ENCODE measurements around the gene DNAI4. TPM values are rescaled to one million over a fixed set of nuclear protein-coding genes. Genes with fewer than 3 reads are reported as not detected.

Gene DNAI4
- total and polyA plus RNA-seq, 9 of the 15 experiments (the other 6 are each of a cell fraction or from before 2014, with no cell fraction given), result 0.57 to 4.8 (median 2.6) TPM; not detected in 1

DNA sequence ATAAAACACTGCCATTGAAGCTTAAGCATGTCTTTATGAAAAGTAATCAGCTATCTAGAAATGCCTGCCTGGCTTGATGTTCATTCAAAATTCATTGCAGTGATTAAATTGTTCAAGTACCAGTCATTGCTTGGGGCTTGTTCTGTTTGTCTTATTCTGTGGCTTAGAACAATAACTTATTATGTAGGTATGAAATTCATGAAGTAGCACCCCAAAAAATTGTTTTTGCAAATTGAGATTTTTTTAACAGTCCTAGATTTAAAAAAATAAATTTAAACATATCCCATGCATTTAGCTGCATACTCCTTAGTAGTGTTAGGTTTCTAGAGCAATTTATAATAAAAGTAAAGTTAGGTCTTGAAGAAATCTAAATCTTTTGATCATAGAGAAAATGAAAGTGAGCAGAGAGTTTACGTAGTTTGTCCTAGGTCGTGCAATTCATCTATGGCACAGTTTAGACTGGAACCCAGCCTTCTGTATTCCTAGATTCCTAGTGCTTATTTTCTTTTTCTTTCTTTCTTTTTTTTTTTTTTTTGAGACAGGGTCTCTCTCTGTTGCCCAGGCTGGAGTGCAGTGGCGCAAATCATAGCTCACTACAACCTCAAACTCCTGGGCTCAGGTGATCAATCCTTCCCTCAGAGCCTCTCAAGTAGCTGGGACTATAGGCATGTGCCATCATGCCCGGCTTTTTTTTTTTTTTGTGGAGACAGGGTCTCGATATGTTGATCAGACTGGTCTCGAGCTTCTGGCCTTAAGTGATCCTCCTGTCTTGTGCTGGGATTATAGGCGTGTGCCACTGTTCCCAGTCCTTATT lies 9.4 kb upstream of the DNAI4 start:
- H3K4me1 ChIP-seq (replicated peaks in 1 of 2; ENCODE audit: control insufficient read depth in 2 of 2, insufficient read depth in 2 of 2, low read length in 2 of 2), result peaks cover 15 to 21% of the 10 kb centered on the region in 2 experiments
- in situ Hi-C loops (cut with MboI) (no loop called here), intact Hi-C loops (cut with micrococcal nuclease) (loop anchor here (5.0 to 10.0 kb wide), 2 partner anchors 753 to 1459 kb away; partner anchors contain the start of gene GADD45A)
- 0% methylated on average over 6 of the region's 7 CpGs for WGBS (ENCODE audit: insufficient coverage, low coverage, missing lambda C conversion rate)
- H3K36me3 ChIP-seq (ENCODE audit: control insufficient read depth, insufficient read depth, low read length), result no peaks in the 10 kb centered on the region
- H3K9ac ChIP-seq (ENCODE audit: insufficient read depth in 1 of 2, low read depth in 2 of 2, low read length in 2 of 2), result peak overlapping the region; percentile 78 to 88; a peak in 3 of 4 replicates
- H3K9me1 ChIP-seq (ENCODE audit: control insufficient read depth, insufficient read depth, low read length), result no peaks in the 10 kb centered on the region
- H3K27ac ChIP-seq (ENCODE audit: extremely low read depth, low read depth, low read length), result peak overlapping the region; percentile 89
- FAIRE-seq (no peak), DNase-seq (ENCODE audit: extremely low read depth in 1 of 4, low spot score in 3 of 4) (no peak), ATAC-seq (peak; percentile 7)
- CTCF ChIA-PET (ENCODE audit: low intra/inter-chr PET ratio), result no interaction called here
- no TSS peak for BruUV-seq (replicated peaks)
- no peaks in the 10 kb centered on the region for H3K27me3 ChIP-seq (ENCODE audit: control insufficient read depth in 2 of 2, insufficient read depth in 2 of 2, low read length in 2 of 2)
- POLR2A ChIA-PET, result interaction anchor here (0.6 to 1.9 kb wide), 3 partner anchors 9 to 22 kb away, joined by 3 to 8 read pairs (median 3); partner anchors contain the start of genes DNAI4 and MIER1
- H2AFZ ChIP-seq (ENCODE audit: low read depth, low read length), result no peak overlapping the region
- H3K9me3 ChIP-seq (replicated peaks; ENCODE audit: control insufficient read depth, insufficient read depth, low read depth, low read length), result no peaks in the 10 kb centered on the region
- peak overlapping the region; percentile 70 for H3K4me2 ChIP-seq (ENCODE audit: insufficient read depth, low read length)
- H4K20me1 ChIP-seq (replicated peaks; ENCODE audit: control insufficient read depth, insufficient read depth, low read length), result no peaks in the 10 kb centered on the region
- H3K4me3 ChIP-seq, result peak overlapping the region; percentile 36
- peaks cover 98% of the 10 kb centered on the region for H3K79me2 ChIP-seq (ENCODE audit: control insufficient read depth, insufficient read depth, low read length)
- TF ChIP-seq NKRF (IDR thresholded peaks at IDR 0.05; ENCODE audit: borderline replicate concordance) (0 out of 2 replicates have a peak, but pooled peaks have one; percentile 18), HLTF (IDR thresholded peaks at IDR 0.05) (peak; percentile 34; the same call in 1 of the 2 replicates), SRF (CRISPR knock-in tag; IDR thresholded peaks at IDR 0.05) (no peak), ZNF764 (CRISPR knock-in tag; IDR thresholded peaks at IDR 0.05; ENCODE audit: low read depth) (peak; percentile 68; the same call in 1 of the 2 replicates), BCOR (IDR thresholded peaks at IDR 0.05) (no peak), HIVEP1 (CRISPR knock-in tag; IDR thresholded peaks at IDR 0.05) (no peak), PKNOX1 (IDR thresholded peaks at IDR 0.05) (no peak), ZNF512 (tag; IDR thresholded peaks at IDR 0.05) (peak; percentile 34; the same call in 1 of the 2 replicates), TSC22D4 (tag; IDR thresholded peaks at IDR 0.05) (no peak), ZFP1 (CRISPR knock-in tag; IDR thresholded peaks at IDR 0.05) (no peak), MNT (conservative IDR thresholded peaks at IDR 0.05) (no peak)
- TF ChIP-seq, protein P1, sequence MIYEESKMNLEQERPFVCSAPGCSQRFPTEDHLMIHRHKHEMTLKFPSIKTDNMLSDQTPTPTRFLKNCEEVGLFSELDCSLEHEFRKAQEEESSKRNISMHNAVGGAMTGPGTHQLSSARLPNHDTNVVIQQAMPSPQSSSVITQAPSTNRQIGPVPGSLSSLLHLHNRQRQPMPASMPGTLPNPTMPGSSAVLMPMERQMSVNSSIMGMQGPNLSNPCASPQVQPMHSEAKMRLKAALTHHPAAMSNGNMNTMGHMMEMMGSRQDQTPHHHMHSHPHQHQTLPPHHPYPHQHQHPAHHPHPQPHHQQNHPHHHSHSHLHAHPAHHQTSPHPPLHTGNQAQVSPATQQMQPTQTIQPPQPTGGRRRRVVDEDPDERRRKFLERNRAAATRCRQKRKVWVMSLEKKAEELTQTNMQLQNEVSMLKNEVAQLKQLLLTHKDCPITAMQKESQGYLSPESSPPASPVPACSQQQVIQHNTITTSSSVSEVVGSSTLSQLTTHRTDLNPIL (CRISPR knock-in tag; IDR thresholded peaks at IDR 0.05), result no peak
